NB4 (cell line): ENCODE measurements around the gene ZNF81.

Source experiments
- CTCF ChIP-seq: IDR thresholded peaks from one replicate; pipeline ENCODE4 v1.5.1; 2012; ENCODE audit warnings: low read depth, low read length
- MYC ChIP-seq: IDR thresholded peaks from 2 replicates; pipeline ENCODE4 v1.6.1; 2011; ENCODE audit warnings: low read depth, low read length
- POLR2A ChIP-seq: IDR thresholded peaks from 2 replicates; pipeline ENCODE4 v1.6.1; 2011; ENCODE audit warnings: mild to moderate bottlenecking; ENCODE audit not compliant: insufficient read length; ENCODE audit errors: extremely low read depth

GRCh38 chrX:47843363-47843762 lies 6.7 kb downstream of the ZNF81 start:
- TF ChIP-seq CTCF (no peak), POLR2A (no peak), MYC (no peak)
